IPS-18a (cell line): ENCODE data around the gene SCGN.

Experiments
- H3K27ac ChIP-seq: one replicate; pipeline ENCODE4 v1.5.1; 2013; ENCODE audit warnings: low read length
- H3K27me3 ChIP-seq: one replicate; pipeline ENCODE4 v1.6.1; 2013; ENCODE audit warnings: mild to moderate bottlenecking, low read length; ENCODE audit not compliant: control insufficient read depth, insufficient read depth
- H3K36me3 ChIP-seq: one replicate; pipeline ENCODE4 v1.6.1; 2013; ENCODE audit warnings: low read depth, low read length; ENCODE audit not compliant: control insufficient read depth
- H3K4me1 ChIP-seq: one replicate; pipeline ENCODE4 v1.6.1; 2013; ENCODE audit warnings: low read depth, low read length; ENCODE audit not compliant: control insufficient read depth
- H3K4me3 ChIP-seq: one replicate; pipeline ENCODE4 v1.5.1; 2013; ENCODE audit warnings: low read length
- H3K9ac ChIP-seq: one replicate; pipeline ENCODE4 v1.6.1; 2013; ENCODE audit warnings: mild to moderate bottlenecking, low read length, moderate library complexity
- H3K9me3 ChIP-seq: one replicate; pipeline ENCODE4 v1.6.1; 2013; ENCODE audit warnings: low read depth, low read length; ENCODE audit not compliant: control insufficient read depth

SCGN gene

GRCh38 chr6:25670208-25670607, 18.2 kb downstream of the SCGN start:
- Histone ChIP-seq H3K27me3 (no peaks in the 10 kb centered on the region), H3K36me3 (no peaks in the 10 kb centered on the region), H3K9me3 (no peaks in the 10 kb centered on the region), H3K4me3 (no peak overlapping the region), H3K4me1 (peaks cover 3% of the 10 kb centered on the region), H3K27ac (no peak overlapping the region), H3K9ac (no peak overlapping the region)

GRCh38 chr6:25670793-25671513, 18.9 kb downstream of the SCGN start:
- Histone ChIP-seq H3K4me1 (peaks cover 3% of the 10 kb centered on the region), H3K36me3 (no peaks in the 10 kb centered on the region), H3K4me3 (no peak overlapping the region), H3K9ac (no peak overlapping the region), H3K27me3 (no peaks in the 10 kb centered on the region), H3K27ac (no peak overlapping the region), H3K9me3 (no peaks in the 10 kb centered on the region)

GRCh38 chr6:25671652-25672051, 19.6 kb downstream of the SCGN start:
- Histone ChIP-seq H3K9ac (no peak overlapping the region), H3K36me3 (no peaks in the 10 kb centered on the region), H3K27ac (no peak overlapping the region), H3K27me3 (no peaks in the 10 kb centered on the region), H3K4me3 (no peak overlapping the region), H3K9me3 (no peaks in the 10 kb centered on the region), H3K4me1 (peaks cover 3% of the 10 kb centered on the region)

GRCh38 chr6:25675167-25675566, 23.2 kb downstream of the SCGN start:
- Histone ChIP-seq H3K4me1 (peaks cover 3% of the 10 kb centered on the region), H3K27me3 (no peaks in the 10 kb centered on the region), H3K36me3 (no peaks in the 10 kb centered on the region), H3K4me3 (no peak overlapping the region), H3K27ac (no peak overlapping the region), H3K9me3 (no peaks in the 10 kb centered on the region), H3K9ac (no peak overlapping the region)

GRCh38 chr6:25676775-25677174, 24.8 kb downstream of the SCGN start:
- Histone ChIP-seq H3K9me3 (no peaks in the 10 kb centered on the region), H3K4me3 (no peak overlapping the region), H3K9ac (no peak overlapping the region), H3K4me1 (no peaks in the 10 kb centered on the region), H3K27ac (no peak overlapping the region), H3K27me3 (no peaks in the 10 kb centered on the region), H3K36me3 (no peaks in the 10 kb centered on the region)

GRCh38 chr6:25681848-25682247, 29.8 kb downstream of the SCGN start:
- no peaks in the 10 kb centered on the region for H3K27me3 ChIP-seq
- no peaks in the 10 kb centered on the region for H3K36me3 ChIP-seq
- H3K9me3 ChIP-seq: no peaks in the 10 kb centered on the region
- H3K27ac ChIP-seq: no peak overlapping the region
- H3K4me3 ChIP-seq: no peak overlapping the region
- no peaks in the 10 kb centered on the region for H3K4me1 ChIP-seq
- no peak overlapping the region for H3K9ac ChIP-seq

GRCh38 chr6:25682324-25682723, 30.3 kb downstream of the SCGN start:
- Histone ChIP-seq H3K4me1 (no peaks in the 10 kb centered on the region), H3K27me3 (no peaks in the 10 kb centered on the region), H3K36me3 (no peaks in the 10 kb centered on the region), H3K4me3 (no peak overlapping the region), H3K9me3 (no peaks in the 10 kb centered on the region), H3K9ac (no peak overlapping the region), H3K27ac (no peak overlapping the region)

- Histone ChIP-seq H3K9ac (no peak overlapping the region), H3K4me3 (no peak overlapping the region), H3K36me3 (no peaks in the 10 kb centered on the region), H3K27ac (no peak overlapping the region), H3K9me3 (no peaks in the 10 kb centered on the region), H3K27me3 (no peaks in the 10 kb centered on the region), H3K4me1 (no peaks in the 10 kb centered on the region)
These were observed 32.5 kb downstream of the SCGN start for GRCh38 chr6:25684565-25684964.

- H3K4me1 ChIP-seq: no peaks in the 10 kb centered on the region
- no peak overlapping the region for H3K4me3 ChIP-seq
- H3K27ac ChIP-seq: no peak overlapping the region
- no peaks in the 10 kb centered on the region for H3K27me3 ChIP-seq
- H3K9ac ChIP-seq: no peak overlapping the region
- H3K36me3 ChIP-seq: no peaks in the 10 kb centered on the region
- no peaks in the 10 kb centered on the region for H3K9me3 ChIP-seq
These were observed 33.2 kb downstream of the SCGN start for GRCh38 chr6:25685251-25685650.

GRCh38 chr6:25685896-25686295, 33.9 kb downstream of the SCGN start:
- H3K9ac ChIP-seq: no peak overlapping the region
- no peaks in the 10 kb centered on the region for H3K9me3 ChIP-seq
- no peaks in the 10 kb centered on the region for H3K36me3 ChIP-seq
- no peak overlapping the region for H3K4me3 ChIP-seq
- no peaks in the 10 kb centered on the region for H3K27me3 ChIP-seq
- no peaks in the 10 kb centered on the region for H3K4me1 ChIP-seq
- H3K27ac ChIP-seq: no peak overlapping the region

- Histone ChIP-seq H3K4me1 (peaks cover 3% of the 10 kb centered on the region), H3K4me3 (no peak overlapping the region), H3K27ac (no peak overlapping the region), H3K9me3 (no peaks in the 10 kb centered on the region), H3K27me3 (no peaks in the 10 kb centered on the region), H3K36me3 (no peaks in the 10 kb centered on the region), H3K9ac (no peak overlapping the region)
These were observed 34.8 kb downstream of the SCGN start for GRCh38 chr6:25686856-25687255.

GRCh38 chr6:25689966-25690365, 38.0 kb downstream of the SCGN start:
- no peak overlapping the region for H3K9ac ChIP-seq
- H3K4me1 ChIP-seq: peaks cover 12% of the 10 kb centered on the region
- H3K9me3 ChIP-seq: no peaks in the 10 kb centered on the region
- no peaks in the 10 kb centered on the region for H3K36me3 ChIP-seq
- H3K27ac ChIP-seq: no peak overlapping the region
- H3K27me3 ChIP-seq: no peaks in the 10 kb centered on the region
- H3K4me3 ChIP-seq: no peak overlapping the region
